GM12865 (cell line): ENCODE results near the gene HOXC6.

Experiments used
- DNase-seq: peaks from one replicate; pipeline ENCODE4 v3.0.0; 2010; ENCODE audit warnings: low read depth
- H3K4me3 ChIP-seq: 2 replicates; pipeline ENCODE4 v1.5.1; 2011; ENCODE audit warnings: mild to moderate bottlenecking, low read depth, low read length, control low read depth
- TF ChIP-seq, protein P1 (sequence below): IDR thresholded peaks from 2 replicates; pipeline ENCODE4 v1.5.1; 2011; ENCODE audit warnings: low read length, control low read depth, low read depth, inconsistent platforms; ENCODE audit not compliant: insufficient read depth; ENCODE audit errors: missing control alignments

Gene HOXC6

GRCh38 chr12:54047160-54047963, 19.1 kb downstream of the HOXC6 start:
- TF ChIP-seq, protein P1, sequence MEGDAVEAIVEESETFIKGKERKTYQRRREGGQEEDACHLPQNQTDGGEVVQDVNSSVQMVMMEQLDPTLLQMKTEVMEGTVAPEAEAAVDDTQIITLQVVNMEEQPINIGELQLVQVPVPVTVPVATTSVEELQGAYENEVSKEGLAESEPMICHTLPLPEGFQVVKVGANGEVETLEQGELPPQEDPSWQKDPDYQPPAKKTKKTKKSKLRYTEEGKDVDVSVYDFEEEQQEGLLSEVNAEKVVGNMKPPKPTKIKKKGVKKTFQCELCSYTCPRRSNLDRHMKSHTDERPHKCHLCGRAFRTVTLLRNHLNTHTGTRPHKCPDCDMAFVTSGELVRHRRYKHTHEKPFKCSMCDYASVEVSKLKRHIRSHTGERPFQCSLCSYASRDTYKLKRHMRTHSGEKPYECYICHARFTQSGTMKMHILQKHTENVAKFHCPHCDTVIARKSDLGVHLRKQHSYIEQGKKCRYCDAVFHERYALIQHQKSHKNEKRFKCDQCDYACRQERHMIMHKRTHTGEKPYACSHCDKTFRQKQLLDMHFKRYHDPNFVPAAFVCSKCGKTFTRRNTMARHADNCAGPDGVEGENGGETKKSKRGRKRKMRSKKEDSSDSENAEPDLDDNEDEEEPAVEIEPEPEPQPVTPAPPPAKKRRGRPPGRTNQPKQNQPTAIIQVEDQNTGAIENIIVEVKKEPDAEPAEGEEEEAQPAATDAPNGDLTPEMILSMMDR = no peak
- no peak overlapping the region for H3K4me3 ChIP-seq
- DNase-seq = no peak

DNA sequence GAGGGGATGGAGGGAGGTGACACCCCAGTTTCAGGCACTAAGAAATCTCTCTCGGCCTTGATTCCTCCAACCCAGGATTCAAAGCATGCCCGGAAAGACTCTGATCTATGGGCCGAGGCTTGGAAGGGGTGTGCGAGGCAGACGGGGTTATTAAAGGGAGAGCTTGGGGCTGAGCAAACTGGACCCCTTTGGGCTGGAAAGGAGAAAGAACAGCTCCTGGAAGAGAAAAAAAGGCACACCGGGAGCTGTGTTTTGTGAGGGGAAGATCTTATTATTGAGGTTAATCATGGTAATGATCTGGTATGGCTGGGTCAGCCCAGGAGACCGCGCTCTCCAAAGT, 19.7 kb downstream of the HOXC6 start:
- no peak for DNase-seq
- H3K4me3 ChIP-seq = no peak overlapping the region
- TF ChIP-seq, protein P1 = no peak

- no peak overlapping the region for H3K4me3 ChIP-seq
- TF ChIP-seq, protein P1 = no peak
- no peak for DNase-seq
Measured at GRCh38 chr12:54048406-54049093, 20.3 kb downstream of the HOXC6 start.

- TF ChIP-seq, protein P1 = no peak
- DNase-seq = no peak
- H3K4me3 ChIP-seq = no peak overlapping the region
Measured at GRCh38 chr12:54049108-54049507, 20.9 kb downstream of the HOXC6 start.

- TF ChIP-seq, protein P1 = no peak
- DNase-seq = no peak
- no peak overlapping the region for H3K4me3 ChIP-seq
Measured at GRCh38 chr12:54050482-54050810, 22.2 kb downstream of the HOXC6 start.

- TF ChIP-seq, protein P1 = no peak
- no peak overlapping the region for H3K4me3 ChIP-seq
- no peak for DNase-seq
Measured at GRCh38 chr12:54051026-54051842, 23.0 kb downstream of the HOXC6 start.
